ENCODE results near the gene TLL1.

GRCh38 chr4:166021617-166022016 lies 148.6 kb downstream of the TLL1 start:
- TF ChIP-seq EZH2 (IDR thresholded peaks at IDR 0.05; ENCODE audit: borderline replicate concordance, low read length) (no peak), CTCF (conservative IDR thresholded peaks at IDR 0.05 in 1 of 2, IDR thresholded peaks at IDR 0.05 in 1 of 2; ENCODE audit: extremely low read depth in 1 of 2, insufficient read depth in 1 of 2, low read depth in 1 of 2, low read length in 2 of 2) (no peak)
